Heart right ventricle (tissue), 16 donors: ENCODE data around the gene E2F4. TPM values are rescaled to one million over a fixed set of nuclear protein-coding genes. Genes with fewer than 3 reads are reported as not detected.

Source experiments
- ATAC-seq, 8 donors: fragments of 200-7000 bp; cut with Tn5 transposase; one replicate each; pipeline ENCODE4 v1.9.1; 2020; ENCODE audit warnings: mild to moderate bottlenecking in 8 of 8, moderate library complexity in 8 of 8, moderate number of reproducible peaks in 1 of 8
- DNase-seq, 2 donors: peaks; one replicate each; pipeline ENCODE4 v3.0.0-alpha.2; 2020
- H3K27ac ChIP-seq, 10 donors: fragments of 200-600 bp; sonication (generic) in 2 of 10; one replicate each; pipeline versions ENCODE4 v1.5.0 to v1.8.0; 2020 to 2022; ENCODE audit warnings: mild to moderate bottlenecking in 3 of 10
- H3K27me3 ChIP-seq, 7 donors: fragments of 200-600 bp; one replicate each; pipeline ENCODE4 v1.8.0; 2021 to 2022; ENCODE audit warnings: mild to moderate bottlenecking in 2 of 7
- H3K36me3 ChIP-seq, 9 donors: fragments of 200-600 bp; sonication (generic) in 1 of 9; one replicate each; pipeline versions ENCODE4 v1.5.0 to v1.8.0; 2020 to 2022; ENCODE audit warnings: mild to moderate bottlenecking in 2 of 9
- H3K4me1 ChIP-seq, 9 donors: fragments of 200-600 bp; sonication (generic) in 1 of 9; one replicate each; pipeline versions ENCODE4 v1.5.0 to v1.8.0; 2020 to 2022; ENCODE audit warnings: mild to moderate bottlenecking in 4 of 9
- H3K4me3 ChIP-seq, 10 donors: fragments of 200-600 bp; sonication (generic) in 2 of 10; one replicate each; pipeline versions ENCODE4 v1.5.0 to v1.8.0; 2020 to 2022; ENCODE audit warnings: mild to moderate bottlenecking in 7 of 10, moderate library complexity in 2 of 10
- H3K9me3 ChIP-seq, 11 donors: fragments of 200-600 bp in 10 of 11; sonication (generic) in 2 of 11; one replicate each; pipeline versions ENCODE4 v1.5.0 to v1.8.0; 2013 to 2022; ENCODE audit warnings: mild to moderate bottlenecking in 2 of 11, control low read depth in 1 of 11, moderate library complexity in 1 of 11
- CTCF ChIP-seq, 9 donors: fragments of 200-600 bp; sonication (generic) in 2 of 9; IDR thresholded peaks; one replicate each; pipeline versions ENCODE4 v1.5.0 to v1.8.0; 2021 to 2022; ENCODE audit warnings: antibody characterized with exemption in 9 of 9, mild to moderate bottlenecking in 5 of 9, moderate library complexity in 1 of 9
- WGBS, 2 donors: extraction: QIAGEN DNeasy Blood & Tissue Kit; methylation state at CpG; one replicate each; pipeline ENCODE4 v1.1.7; 2013; ENCODE audit warnings: inconsistent platforms in 1 of 2; 5-methylcytosine and 5-hydroxymethylcytosine counted together
- intact Hi-C, 10 donors: fragments of 100-400 bp; cut with DNase I; formaldehyde crosslinking; loops; one replicate each; pipeline versions ENCODE4 v1.11.1 to v1.14.2; 2022
- polyA plus RNA-seq, 2 donors: library from polyadenylated mRNA; stranded (reverse); fragments of 200-250 nt; gene quantifications; one replicate each; pipeline ENCODE4 v1.2.3, GENCODE V29; 2013
- total RNA-seq, 10 donors: library from RNA; stranded (reverse); fragmentation: NEBNext Ultra II Directional in 3 of 10; extraction: Animal tissue kit (Norgen Biotek cat#: 25700) in 3 of 10; gene quantifications; one replicate each; pipeline versions ENCODE4 v1.2.1 to v1.2.4, GENCODE V29; 2021 to 2023
- donor health status: Arrhythmogenic right ventricular cardiomyopathy.
- donor health status: ischemic (EF 13 %, LVEDD 7.1; RV severe dilation, severe dysfunction).
- donor health status: healthy with polysubstance abuse.
- donor health status: DM: no; HTN: yes; CAD: no.
- donor health status: DM: no; HTN: no; CAD: no.
- donor health status: ischemic (EF 25% LVEDD 6.9; RV normal size, moderate dysfunction).
- donor health status: ischemic (EF 25% LVEDD 5.7; RV mildly dilated, moderate dysfunction).
- donor health status: healthy.
- donor health status: DM: yes; HTN: yes; CAD: no.
- donor health status: Ischemic cardiomyopathy.
- donor health status: ischemic (EF 35%, LVEDD 5.7; RV mildly dilated, moderate dysfunction).
- donor health status: nonischemic (EF 11% LVEDD 7.7; RV severe dilation, severe dysfunction).
- donor health status: DM: yes; HTN: yes; CAD: no.
- donor health status: PGD.
- donor health status: ischemic (EF 29% LVEDD 5.4; RV normal size, mild dysfunction).
- donor health status: nonischemic (EF 23%, LVEDD 6.1; RV moderate dilation, normal function).

The E2F4 gene
- total and polyA plus RNA-seq, 12 donors, result 21.9 to 45.6 (median 29.8) TPM

- peak; percentile 83 to 94 (median 91) for ATAC-seq
- WGBS, 2 donors, result 35 to 39% methylated on average over 18 of the region's 18 CpGs
- H3K4me3 ChIP-seq, result peak overlapping the region in 2 of 10 donors; percentile 4 to 16
Observed at GRCh38 chr16:67216612-67217490, 24.9 kb downstream of the E2F4 start.

GRCh38 chr16:67223992-67224391 is 32.0 kb downstream of the E2F4 start:
- H3K4me3 ChIP-seq, result no peak overlapping the region
- H3K27me3 ChIP-seq, result no peaks in the 10 kb centered on the region
- peak overlapping the region in 1 of 10 donors; percentile 13 for H3K27ac ChIP-seq
- no peaks in the 10 kb centered on the region for H3K9me3 ChIP-seq
- no peak for DNase-seq
- no peak for TF ChIP-seq CTCF (IDR thresholded peaks at IDR 0.05)
- ATAC-seq, result no peak
- peaks cover 0 to 22% (median 7%) of the 10 kb centered on the region in 9 donors for H3K36me3 ChIP-seq
- intact Hi-C loops, result no loop called here
- H3K4me1 ChIP-seq, result peaks cover 5 to 39% (median 30%) of the 10 kb centered on the region in 9 donors
- WGBS, 2 donors, result 50 to 58% methylated on average over 3 of the region's 3 CpGs

More at GRCh38 chr16:67216612-67217490, 24.9 kb downstream of the E2F4 start:
- no peak for TF ChIP-seq CTCF (IDR thresholded peaks at IDR 0.05)
- Histone ChIP-seq H3K36me3 (peaks cover 0 to 13% (median 0%) of the 10 kb centered on the region in 9 donors), H3K27ac (peak overlapping the region in 9 of 10 donors; percentile 44 to 83 (median 77)), H3K27me3 (no peaks in the 10 kb centered on the region), H3K4me1 (peaks cover 7 to 48% (median 39%) of the 10 kb centered on the region in 9 donors), H3K9me3 (no peaks in the 10 kb centered on the region)
- intact Hi-C loops, result no loop called here
- DNase-seq, result peak; percentile 44 to 81

GRCh38 chr16:67226295-67226803 is 34.4 kb downstream of the E2F4 start:
- WGBS, 2 donors, result 7 to 8% methylated on average over 12 of the region's 12 CpGs
- no peaks in the 10 kb centered on the region for H3K27me3 ChIP-seq
- DNase-seq, result no peak
- peaks cover 0 to 37% (median 29%) of the 10 kb centered on the region in 9 donors for H3K36me3 ChIP-seq
- ATAC-seq, result peak in 4 of 8 donors; percentile 2 to 6 (median 4)
- TF ChIP-seq CTCF (IDR thresholded peaks at IDR 0.05), result no peak
- H3K27ac ChIP-seq, result peak overlapping the region; percentile 59 to 93 (median 88)
- no peaks in the 10 kb centered on the region for H3K9me3 ChIP-seq
- peaks cover 5 to 39% (median 29%) of the 10 kb centered on the region in 9 donors for H3K4me1 ChIP-seq
- intact Hi-C loops, result loop anchor here in 3 of 10 donors (2.0 to 5.0 kb wide), 3 partner anchors 20 to 36 kb away; partner anchors contain the start of genes EXOC3L1 (in 3 of the 3), E2F4 (in 2 of the 3) and FHOD1 (in 1 of the 3)
- peak overlapping the region; percentile 70 to 99 (median 92) for H3K4me3 ChIP-seq
